Endometrial microvascular endothelial cells (primary cell): ENCODE measurements around the gene FMNL2. TPM values are rescaled to one million over a fixed set of nuclear protein-coding genes. Genes with fewer than 3 reads are reported as not detected.

Experiments
- in situ Hi-C: cut with HindIII; loops from 2 replicates; pipeline ENCODE4 v1.10.0; 2017; ENCODE audit warnings: low sequenced_read_pairs, low pct_unique_long_range_greater_than_20kb; ENCODE audit errors: inconsistent ontology term
- total RNA-seq: library from RNA; depleted of rRNA; stranded (reverse); fragments of >200 nt; gene quantifications from one replicate; pipeline ENCODE4 v1.2.3, GENCODE V29; 2015; ENCODE audit errors: inconsistent ontology term

The FMNL2 gene
- total RNA-seq, 1 donor from 2014 or later, result 45.9 TPM

DNA sequence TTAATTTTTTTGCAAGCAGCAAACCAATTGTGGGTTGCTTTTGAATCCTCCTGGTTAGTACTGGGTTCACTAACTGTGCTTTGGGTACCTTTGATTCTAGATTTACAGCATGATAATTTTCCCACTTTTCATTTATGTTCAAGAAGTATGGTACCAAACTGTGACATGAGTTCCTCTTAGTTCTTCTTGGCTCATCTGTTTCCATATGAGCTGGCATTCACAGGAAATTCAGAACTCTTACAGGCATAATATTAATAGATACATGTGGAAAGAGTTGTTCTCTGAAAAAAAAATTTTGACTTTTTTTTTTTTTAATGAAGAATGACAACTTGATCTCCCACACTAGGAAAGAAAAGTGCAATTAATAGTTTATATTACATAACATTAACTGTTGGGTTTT, 59.4 kb downstream of the FMNL2 start:
- in situ Hi-C loops, result no loop called here

DNA sequence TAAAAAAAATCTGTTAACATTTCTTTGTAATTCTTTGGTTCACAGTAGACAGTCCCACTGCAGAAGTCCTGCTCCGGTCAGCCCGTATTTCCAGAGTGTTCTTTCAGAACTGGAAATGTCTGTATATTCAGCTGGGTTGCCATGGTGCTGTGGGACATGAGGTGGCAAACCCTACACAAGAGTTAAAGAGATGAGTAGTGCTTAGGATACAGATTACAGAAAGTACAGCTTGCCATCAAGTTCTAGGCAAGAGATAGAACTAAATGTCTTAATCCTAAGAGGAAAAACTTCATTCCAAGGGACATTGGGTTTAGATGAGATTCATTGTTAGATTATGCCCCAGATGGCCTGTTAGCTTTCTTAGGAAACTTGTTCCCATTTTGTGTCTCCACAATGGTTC, 60.1 kb downstream of the FMNL2 start:
- in situ Hi-C loops, result no loop called here

DNA sequence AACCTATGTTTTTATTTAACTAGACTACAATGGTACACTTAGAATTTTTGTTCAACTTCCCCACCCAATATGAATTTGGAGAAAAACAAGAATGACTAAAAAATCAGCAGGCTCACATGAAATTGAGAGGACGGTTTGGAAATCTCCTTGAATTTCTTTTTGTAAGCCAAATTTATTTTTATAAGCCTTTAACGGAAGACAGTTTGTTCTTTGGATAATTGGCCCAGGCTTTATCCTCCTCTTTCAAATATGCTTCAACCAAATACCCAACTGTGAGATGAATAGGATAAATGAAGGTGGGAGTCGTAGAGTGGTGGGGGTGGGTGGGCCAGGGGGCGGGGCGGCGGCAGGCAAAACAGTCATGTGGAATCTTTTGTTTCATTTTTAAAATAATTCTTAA, 60.6 kb downstream of the FMNL2 start:
- in situ Hi-C loops, result no loop called here

DNA sequence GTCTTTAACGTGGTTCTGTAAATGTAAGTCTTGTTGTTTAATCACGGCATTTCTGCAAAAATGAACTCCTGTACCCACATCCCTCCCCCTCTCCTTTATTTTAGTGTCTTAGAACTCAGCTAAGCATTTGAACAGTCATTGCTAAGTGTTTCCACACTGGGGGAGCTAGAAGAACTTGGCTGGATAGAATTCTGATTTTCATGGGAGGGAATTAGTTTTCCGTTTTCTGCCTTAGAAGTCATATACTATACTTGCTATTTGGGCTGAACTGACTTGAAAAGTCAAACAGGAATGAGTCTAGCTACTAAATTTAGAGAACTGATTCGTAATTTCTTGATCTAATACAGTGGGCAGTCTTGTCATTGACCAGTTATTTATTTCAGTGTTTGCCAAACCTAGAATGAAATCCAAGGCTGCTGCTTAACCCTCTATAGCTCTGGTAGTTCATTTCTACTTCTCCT, 61.1 kb downstream of the FMNL2 start:
- in situ Hi-C loops, result no loop called here

DNA sequence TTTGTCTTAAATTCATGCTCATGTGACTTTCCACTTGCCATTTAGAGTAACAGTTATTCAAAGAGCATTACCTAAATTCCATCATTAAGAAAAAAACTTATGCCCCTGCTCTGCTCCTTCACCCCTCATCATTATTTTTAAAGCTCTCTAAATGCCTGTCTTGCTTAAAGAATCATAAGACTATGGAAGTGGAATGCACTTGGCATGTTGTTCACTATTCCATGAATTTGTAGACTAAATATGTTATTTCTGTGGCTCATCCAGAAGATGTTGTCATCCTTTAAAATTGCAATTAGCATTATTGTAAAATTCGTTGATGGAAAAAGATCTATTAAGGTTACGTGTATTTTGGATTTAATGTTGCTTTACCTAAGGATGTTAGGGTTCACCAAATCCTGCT, 61.8 kb downstream of the FMNL2 start:
- in situ Hi-C loops, result no loop called here

DNA sequence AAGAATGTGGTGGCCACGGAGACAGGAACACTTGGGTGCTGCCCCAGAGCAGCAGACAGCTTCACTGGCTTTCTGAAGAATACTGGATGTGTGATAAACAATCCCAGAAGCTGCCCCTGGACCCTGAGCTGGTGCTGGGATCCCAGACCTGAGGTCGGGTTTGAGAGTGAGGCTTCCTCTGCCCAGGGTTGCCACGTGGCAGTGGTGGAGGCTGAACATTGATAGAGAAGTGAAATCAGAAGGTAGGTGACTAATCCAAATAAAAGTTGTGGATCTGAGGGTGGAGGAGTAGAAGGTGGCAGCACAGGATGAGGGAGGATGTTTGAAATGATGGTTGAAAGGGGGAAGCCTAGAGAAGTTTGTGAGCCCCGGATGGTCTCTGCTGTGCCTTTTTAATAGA, 64.0 kb downstream of the FMNL2 start:
- in situ Hi-C loops, result no loop called here

DNA sequence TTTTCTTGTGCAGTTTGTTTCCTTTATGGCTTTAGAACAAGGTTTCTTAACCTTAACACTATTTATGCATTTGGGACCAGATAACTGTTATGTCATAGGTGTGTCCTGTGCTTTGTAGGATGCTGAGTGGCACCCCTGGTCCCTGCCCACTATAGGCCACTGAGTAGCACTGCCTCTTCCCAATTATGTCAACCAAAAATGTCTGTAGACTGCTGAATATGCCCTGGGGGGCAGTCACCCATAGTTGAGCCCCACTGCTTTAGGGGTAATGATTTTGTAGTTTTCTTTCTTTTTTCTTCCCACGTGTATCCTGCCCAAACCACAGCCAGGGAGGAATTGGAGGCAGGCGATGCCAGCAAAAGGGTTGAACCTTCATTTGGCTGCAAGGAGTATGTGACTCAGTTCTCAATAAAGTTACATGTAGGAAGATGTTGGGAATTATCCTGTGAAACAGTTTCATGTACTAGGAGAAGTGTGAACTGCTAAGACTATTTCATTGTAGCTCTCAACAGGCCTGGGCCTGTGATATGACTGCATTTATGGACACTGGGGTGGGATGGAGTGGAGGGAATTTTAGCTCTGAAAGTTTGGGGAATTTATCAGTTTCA, 65.7 kb downstream of the FMNL2 start:
- in situ Hi-C loops, result no loop called here

DNA sequence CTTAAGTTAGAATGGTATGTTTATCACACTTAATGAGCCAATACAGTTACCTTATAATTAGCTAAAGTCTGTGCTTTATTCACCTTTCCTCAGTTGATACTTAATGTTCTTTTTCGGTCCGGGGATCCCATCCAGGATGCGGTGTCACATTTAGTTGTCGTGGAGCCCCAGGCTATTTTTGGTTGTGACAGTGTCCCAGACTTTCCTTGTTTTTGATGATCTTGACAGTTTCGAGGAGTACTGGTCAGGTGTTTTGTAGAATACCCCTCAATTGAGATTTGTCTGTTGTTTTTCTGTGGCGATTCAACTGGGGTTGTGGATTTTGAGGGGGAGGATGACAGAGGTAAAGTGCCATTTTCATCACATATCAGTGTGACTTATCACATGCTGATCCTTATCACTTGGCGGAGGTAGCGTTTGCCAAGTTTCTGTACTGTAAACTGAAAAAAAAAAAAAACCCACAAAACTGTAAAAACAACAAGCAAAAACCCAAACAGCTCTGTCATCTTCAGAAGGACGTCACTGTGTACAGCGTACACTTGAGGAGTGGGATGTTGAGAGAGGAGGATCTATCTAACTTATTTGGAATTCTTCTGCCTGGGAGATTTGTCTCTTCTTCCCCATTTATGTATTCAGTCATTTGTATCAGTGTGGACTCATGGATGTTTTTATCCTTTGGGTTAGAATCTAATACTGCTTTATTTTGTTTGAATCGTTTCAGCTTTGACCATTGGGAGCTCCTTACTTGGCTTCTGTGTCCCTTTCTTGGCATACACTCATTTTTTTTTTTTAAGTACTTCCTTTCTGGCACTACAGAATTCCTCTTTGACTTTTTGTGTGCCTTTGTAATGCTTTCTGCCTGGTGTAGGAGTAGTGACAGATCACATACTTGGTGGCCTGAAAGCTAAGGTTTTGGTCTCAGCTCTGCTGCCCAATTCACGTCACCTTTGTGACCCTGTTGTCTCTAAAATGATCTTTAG, 68.1 kb downstream of the FMNL2 start:
- in situ Hi-C loops, result no loop called here

DNA sequence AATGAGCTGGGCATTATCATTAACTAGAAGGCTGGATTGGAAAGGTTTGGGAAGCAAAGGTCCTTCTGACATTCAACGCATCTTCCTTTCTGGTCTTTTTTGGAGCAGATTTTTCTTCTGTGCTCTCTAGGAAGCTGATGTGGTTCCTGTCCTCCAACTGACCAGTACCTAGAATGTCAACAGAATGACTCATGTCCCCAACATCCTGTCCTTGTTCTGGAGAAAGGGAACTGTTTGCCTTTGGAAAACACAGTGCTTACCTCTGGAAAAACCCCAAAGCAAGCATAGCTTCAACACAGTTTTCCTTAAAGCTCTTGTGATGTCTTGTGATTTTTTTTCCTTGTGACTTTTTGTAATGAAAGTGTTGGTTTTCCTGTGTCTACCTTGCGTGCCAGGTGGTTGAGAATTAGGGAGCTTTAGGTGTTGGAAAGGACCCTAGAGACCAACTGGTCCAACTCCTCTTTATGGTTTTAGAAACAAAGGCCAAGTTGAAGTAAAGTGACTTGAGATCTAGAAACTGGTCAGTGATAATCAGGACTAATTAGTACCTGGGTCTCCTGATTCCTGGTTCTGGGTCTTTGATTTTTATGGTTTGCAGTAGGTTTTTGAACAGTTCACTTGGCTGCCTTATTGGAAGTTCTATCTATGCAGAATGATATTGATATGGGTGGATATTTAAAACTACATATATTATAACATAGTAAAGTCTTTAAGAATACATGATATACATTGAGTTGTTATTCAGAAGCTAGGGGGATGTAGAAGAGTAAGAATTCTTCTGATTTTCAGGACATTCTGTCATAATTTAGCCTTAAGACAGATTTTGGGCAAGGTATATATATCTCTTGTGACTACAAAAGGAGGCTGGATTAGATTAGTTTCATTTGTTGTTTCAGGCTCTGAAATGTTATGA, 70.5 kb downstream of the FMNL2 start:
- in situ Hi-C loops, result no loop called here

DNA sequence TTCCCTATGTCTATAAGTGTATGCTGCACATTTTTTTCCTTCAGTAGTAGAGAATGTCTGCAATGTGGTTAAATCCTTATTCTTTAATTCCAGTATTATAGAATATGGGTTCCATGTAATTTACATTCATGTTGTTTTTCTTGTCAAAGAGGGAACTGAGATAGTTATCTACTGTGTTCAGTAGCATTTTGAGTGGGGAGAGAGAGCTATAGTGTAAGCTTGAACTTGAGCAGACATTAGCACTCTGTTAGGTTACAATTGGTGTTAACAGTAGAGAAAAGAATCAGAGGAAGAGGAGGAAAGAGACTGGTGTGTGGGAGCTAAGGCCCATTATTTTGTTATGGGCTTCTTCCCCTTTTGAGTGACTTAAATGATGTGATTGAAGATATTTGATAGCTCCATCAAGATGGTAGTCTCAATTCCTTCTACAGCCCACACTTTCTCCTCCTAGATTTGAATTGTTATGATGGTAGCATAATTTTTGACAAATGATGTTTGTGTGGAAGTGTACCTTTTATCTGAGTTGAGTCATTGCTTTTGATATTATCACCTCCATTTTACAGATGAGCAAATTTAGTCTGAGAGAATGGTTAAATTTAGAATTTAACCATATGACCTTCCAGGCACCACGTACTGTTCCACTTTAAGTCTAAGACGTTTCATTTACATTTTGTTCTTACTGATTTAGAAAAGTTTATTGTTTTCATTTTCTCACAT, 71.3 kb downstream of the FMNL2 start:
- in situ Hi-C loops, result no loop called here

DNA sequence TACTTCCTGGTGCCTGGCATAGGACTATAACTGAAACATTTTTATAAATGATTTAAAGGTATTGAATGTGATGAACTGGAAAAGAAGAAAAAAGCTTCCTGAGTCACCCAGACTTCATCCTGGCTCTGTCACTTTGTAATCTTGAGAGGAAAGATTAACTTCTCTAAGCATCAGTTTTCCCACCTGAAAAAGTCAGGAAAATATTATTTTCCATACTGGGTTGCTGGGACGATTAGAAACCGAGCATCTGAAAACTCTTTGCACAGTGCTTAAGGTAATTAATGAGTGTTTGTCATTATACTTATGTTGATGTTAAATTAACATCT, 71.8 kb downstream of the FMNL2 start:
- in situ Hi-C loops, result no loop called here

DNA sequence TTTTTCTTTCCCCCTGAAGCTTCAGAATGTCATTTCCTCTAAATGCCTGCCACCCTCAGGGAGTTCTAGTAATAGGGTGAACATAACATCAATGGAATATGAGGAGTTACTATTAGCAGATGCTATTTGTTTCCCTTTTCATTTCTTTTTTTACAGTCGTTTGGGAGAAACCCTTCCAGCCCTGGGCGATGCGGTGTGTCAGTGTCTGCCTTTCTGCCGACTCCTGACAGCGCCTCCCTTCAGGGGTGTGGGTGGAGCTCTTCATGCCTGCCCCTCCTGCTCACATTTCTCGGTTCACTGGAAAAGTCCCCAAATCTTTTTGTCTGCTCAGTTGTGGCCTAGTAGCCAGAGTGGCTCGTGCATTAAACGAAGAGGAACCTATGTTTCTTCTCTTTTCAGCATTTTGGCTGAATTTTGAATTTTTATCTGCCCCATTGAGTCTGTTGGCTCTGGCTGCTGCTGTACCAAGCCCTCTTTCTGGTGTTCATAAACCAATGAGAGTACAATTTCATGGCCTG, 72.3 kb downstream of the FMNL2 start:
- in situ Hi-C loops, result no loop called here

DNA sequence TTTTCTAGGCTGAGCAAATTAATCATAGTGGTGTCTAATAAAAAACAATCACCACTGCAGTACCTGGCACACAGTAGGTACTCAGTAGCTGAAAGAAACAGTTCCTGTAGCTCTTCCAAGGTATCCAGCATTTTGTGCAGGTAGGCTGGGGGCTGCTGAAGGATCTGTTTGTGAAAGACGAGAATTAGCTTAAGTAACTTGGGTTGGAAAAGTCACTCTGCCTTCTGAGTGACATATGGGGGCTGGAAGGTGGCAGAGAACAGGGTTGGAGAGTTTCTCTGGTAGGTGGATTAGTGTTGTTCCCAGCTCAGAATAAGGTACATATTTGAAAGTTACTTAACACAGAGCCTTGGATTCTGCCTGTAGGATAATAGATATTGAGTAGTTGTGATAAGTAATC, 72.8 kb downstream of the FMNL2 start:
- in situ Hi-C loops, result no loop called here

DNA sequence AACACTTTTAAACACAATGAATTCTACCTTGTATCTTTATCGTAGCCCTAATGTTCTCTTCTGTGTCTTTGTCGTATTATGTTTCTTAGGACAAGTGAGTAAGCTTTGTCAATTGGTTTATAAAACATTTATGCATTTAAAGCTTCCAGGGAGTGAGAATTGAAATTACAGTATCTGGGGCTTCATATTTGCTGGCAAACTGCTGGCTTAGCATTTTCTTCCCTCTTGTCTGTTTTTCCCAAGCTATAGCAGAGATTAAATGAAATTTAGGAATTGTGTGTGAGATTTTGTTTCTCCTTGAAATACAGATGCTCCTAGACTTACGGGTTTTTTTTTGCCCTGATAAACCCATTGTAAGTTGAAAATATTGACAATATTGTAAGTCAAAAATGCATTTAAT, 73.3 kb downstream of the FMNL2 start:
- in situ Hi-C loops, result no loop called here

DNA sequence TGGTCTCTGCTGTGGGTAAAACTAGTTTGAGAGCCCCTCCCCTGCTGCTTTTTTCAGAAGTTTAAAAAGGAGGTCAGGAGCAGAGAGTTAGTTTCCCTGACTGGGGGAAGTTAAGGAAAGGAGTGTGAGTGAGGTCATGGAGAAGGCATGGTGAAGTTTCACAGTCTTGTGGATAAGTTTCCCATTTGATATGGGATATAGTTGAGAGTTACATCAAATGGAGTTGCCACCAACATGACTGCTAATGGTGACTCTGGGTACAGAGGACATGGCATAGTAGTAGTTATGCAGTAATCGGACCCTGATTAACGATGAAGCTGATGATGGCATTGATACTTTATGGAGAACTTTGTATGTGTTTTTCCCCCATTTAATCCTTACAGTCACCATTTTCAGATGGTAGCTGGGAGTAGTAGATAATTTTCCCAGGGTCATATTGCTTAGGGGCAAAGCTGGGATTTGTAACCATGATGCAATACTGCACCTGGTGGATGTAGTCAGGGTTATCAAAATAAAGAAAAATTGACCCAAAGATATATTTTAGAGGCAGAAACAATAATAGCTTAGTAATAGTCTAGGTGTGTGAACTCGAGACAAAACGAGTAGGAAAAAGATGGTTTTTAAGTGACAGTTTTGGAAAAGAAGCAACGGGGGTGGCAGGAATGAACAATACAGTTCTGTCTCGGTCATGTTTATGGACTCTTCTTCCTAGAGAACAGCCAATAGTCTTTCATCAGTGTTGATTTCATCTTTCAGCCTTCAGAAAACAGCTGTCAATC, 74.6 kb downstream of the FMNL2 start:
- in situ Hi-C loops, result no loop called here

DNA sequence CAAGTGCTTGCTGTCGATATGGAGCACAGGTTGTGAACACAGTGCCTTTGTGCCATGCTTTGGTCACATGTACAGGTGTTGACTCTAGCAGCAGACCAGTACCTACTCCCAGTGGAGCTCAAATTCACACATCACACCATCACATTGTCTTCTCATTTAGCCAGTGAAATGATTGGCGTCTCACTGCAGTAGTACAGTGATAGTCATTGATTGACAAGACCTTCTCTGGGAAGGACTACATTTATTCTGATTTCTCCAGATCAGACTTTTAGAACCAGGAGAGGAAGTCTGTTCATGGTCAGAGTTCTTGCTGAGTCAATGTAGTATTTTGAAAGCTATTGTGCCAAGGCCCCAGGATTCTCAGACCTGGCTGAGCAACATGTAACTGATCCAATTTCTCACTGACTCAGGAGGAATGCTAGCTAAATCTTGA, 75.2 kb downstream of the FMNL2 start:
- in situ Hi-C loops, result no loop called here

DNA sequence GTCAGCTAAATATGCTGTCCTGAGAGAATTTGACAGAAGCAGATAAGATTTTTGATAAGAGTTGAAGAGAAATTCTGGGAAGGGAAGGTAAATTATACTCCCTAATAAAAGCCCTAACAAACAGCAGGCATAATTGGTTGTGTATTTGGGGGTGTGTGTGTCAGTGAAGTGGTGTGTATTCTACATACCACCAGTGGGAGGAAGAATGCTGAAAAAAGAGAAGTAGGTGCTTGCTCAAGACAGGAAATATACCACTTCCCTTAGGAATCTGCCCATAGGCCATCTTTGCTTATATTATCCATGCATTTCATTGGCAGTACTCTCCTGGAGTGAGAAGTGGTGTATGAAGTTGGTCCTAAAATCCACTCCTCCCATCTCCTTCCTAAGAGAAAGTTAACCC, 76.2 kb downstream of the FMNL2 start:
- in situ Hi-C loops, result no loop called here
